Activated CD4-positive, alpha-beta T cell treated with anti-CD3 and anti-CD28 coated beads for 36 hours (primary cell): ENCODE measurements around the gene DNAH8. TPM values are rescaled to one million over a fixed set of nuclear protein-coding genes. Genes with fewer than 3 reads are reported as not detected.
A peak's percentile ranks its signal among the peaks of the same experiment; 100 is the strongest.
"Not testable (repeated sequence)": the region's sequence is repeated elsewhere in the genome, so short reads cannot be mapped to it uniquely, and the experiment has no call there.

ENCODE experiments used
- ATAC-seq: fragments of 200-7000 bp; cut with Tn5 transposase; one replicate; pipeline ENCODE4 v1.10.0; 2021; ENCODE audit warnings: mild to moderate bottlenecking, moderate library complexity
- CTCF ChIA-PET: fragments of 350-600 bp; sonication (Branson Sonifier 250); formaldehyde crosslinking; loops from one replicate; lab custom pipeline; 2021; ENCODE audit warnings: antibody characterized with exemption; lab: Charles Lee
- POLR2A ChIA-PET: fragments of 350-600 bp; sonication (Branson Sonifier 250); formaldehyde crosslinking; loops from one replicate; lab custom pipeline; 2021; ENCODE audit warnings: antibody characterized with exemption, inconsistent platforms; lab: Charles Lee
- DNase-seq: peaks from one replicate; pipeline ENCODE4 v3.0.0-alpha.2; 2020
- H3K27ac Mint-ChIP-seq: one replicate; pipeline ENCODE4 v1.8.0; 2021; ENCODE audit warnings: mixed read lengths
- H3K27me3 Mint-ChIP-seq: one replicate; pipeline ENCODE4 v1.8.0; 2021; ENCODE audit warnings: mixed read lengths
- H3K36me3 Mint-ChIP-seq: one replicate; pipeline ENCODE4 v1.8.0; 2021; ENCODE audit warnings: low read depth, mixed read lengths
- H3K4me1 Mint-ChIP-seq: one replicate; pipeline ENCODE4 v1.8.0; 2021; ENCODE audit warnings: mixed read lengths
- H3K4me3 Mint-ChIP-seq: one replicate; pipeline ENCODE4 v1.8.0; 2021; ENCODE audit warnings: mild to moderate bottlenecking, moderate library complexity, mixed read lengths
- H3K9me3 Mint-ChIP-seq: one replicate; pipeline ENCODE4 v1.8.0; 2021; ENCODE audit warnings: low read depth, mixed read lengths
- intact Hi-C, 2 experiments: fragments of 100-400 bp; cut with DNase I in 1 of 2; cut with micrococcal nuclease in 1 of 2; formaldehyde crosslinking; loops; one replicate each; pipeline versions ENCODE4 v1.14.2 to v1.15.1; 2022 to 2024; cut with DNase I, micrococcal nuclease
- total RNA-seq, 2 experiments: library from RNA; stranded (reverse); gene quantifications; one replicate each; pipeline ENCODE4 v1.2.3, GENCODE V29; 2021

DNAH8 gene
- total RNA-seq, 2 experiments from 2014 or later = 0.02 TPM; not detected in 1

GRCh38 chr6:38867726-38868125, 152.6 kb downstream of the DNAH8 start:
- Mint-ChIP-seq H3K27me3 (peaks cover 2% of the 10 kb centered on the region), H3K27ac (no peak overlapping the region), H3K4me3 (no peak overlapping the region), H3K4me1 (peaks cover 3% of the 10 kb centered on the region), H3K36me3 (no peaks in the 10 kb centered on the region), H3K9me3 (no peaks in the 10 kb centered on the region)
- DNase-seq (no peak), ATAC-seq (no peak)
- CTCF ChIA-PET = interaction anchor here (1.4 to 1.6 kb wide), 2 partner anchors 435 to 437 kb away, joined by 5 to 6 read pairs; no protein-coding TSS in a partner anchor
- intact Hi-C loops = no loop called here
- POLR2A ChIA-PET = no interaction called here

- Mint-ChIP-seq H3K9me3 (no peaks in the 10 kb centered on the region), H3K27me3 (no peaks in the 10 kb centered on the region), H3K4me3 (no peak overlapping the region), H3K27ac (no peak overlapping the region), H3K36me3 (no peaks in the 10 kb centered on the region), H3K4me1 (peaks cover 33% of the 10 kb centered on the region)
- ATAC-seq (peak; percentile 60), DNase-seq (peak; percentile 77)
- POLR2A ChIA-PET = interaction anchor here (0.6 kb wide), 1 partner anchor 187 kb away, joined by 4 read pairs; no protein-coding TSS in a partner anchor
- intact Hi-C loops = loop anchor here (1.0 to 10.0 kb wide), 9 partner anchors 60 to 438 kb away; partner anchors contain the start of gene SAYSD1 (in 1 of the 2)
- CTCF ChIA-PET = interaction anchor here (0.6 to 3.6 kb wide), 56 partner anchors 9 to 771 kb away, joined by 3 to 22 read pairs (median 4); no protein-coding TSS in a partner anchor
These were observed 156.8 kb downstream of the DNAH8 start for GRCh38 chr6:38871741-38872568.

GRCh38 chr6:38873001-38873400, 157.9 kb downstream of the DNAH8 start:
- intact Hi-C loops = loop anchor here (2.0 to 10.0 kb wide), 6 partner anchors 59 to 430 kb away; partner anchors contain the start of gene SAYSD1 (in 1 of the 2)
- CTCF ChIA-PET = interaction anchor here (0.6 to 3.6 kb wide), 36 partner anchors 8 to 1724 kb away, joined by 3 to 22 read pairs (median 4); no protein-coding TSS in a partner anchor
- peaks cover 41% of the 10 kb centered on the region for H3K4me1 Mint-ChIP-seq
- no peak for ATAC-seq
- no peak overlapping the region for H3K27ac Mint-ChIP-seq
- no peak for DNase-seq
- no peaks in the 10 kb centered on the region for H3K36me3 Mint-ChIP-seq
- POLR2A ChIA-PET = interaction anchor here (0.6 kb wide), 1 partner anchor 78 kb away, joined by 4 read pairs; no protein-coding TSS in a partner anchor
- H3K9me3 Mint-ChIP-seq = no peaks in the 10 kb centered on the region
- H3K4me3 Mint-ChIP-seq = no peak overlapping the region
- H3K27me3 Mint-ChIP-seq = no peaks in the 10 kb centered on the region

GRCh38 chr6:38873816-38874215, 158.7 kb downstream of the DNAH8 start:
- H3K27me3 Mint-ChIP-seq, ATAC-seq, H3K27ac Mint-ChIP-seq, H3K4me3 Mint-ChIP-seq, H3K36me3 Mint-ChIP-seq, H3K9me3 Mint-ChIP-seq, POLR2A ChIA-PET, DNase-seq: not testable (repeated sequence)
- intact Hi-C loops = loop anchor here (2.0 to 10.0 kb wide), 6 partner anchors 58 to 429 kb away; partner anchors contain the start of gene SAYSD1 (in 1 of the 2)
- CTCF ChIA-PET = interaction anchor here (0.7 to 2.0 kb wide), 5 partner anchors 9 to 429 kb away, joined by 3 to 13 read pairs (median 11); no protein-coding TSS in a partner anchor
- peaks cover 41% of the 10 kb centered on the region for H3K4me1 Mint-ChIP-seq

- ChIA-PET CTCF (interaction anchor here (0.9 to 1.4 kb wide), 7 partner anchors 12 to 433 kb away, joined by 3 to 4 read pairs (median 3); no protein-coding TSS in a partner anchor), POLR2A (no interaction called here)
- H3K4me3 Mint-ChIP-seq = peak overlapping the region; percentile 49
- H3K36me3 Mint-ChIP-seq = peaks cover 2% of the 10 kb centered on the region
- ATAC-seq = peak; percentile 94
- DNase-seq = peak; percentile 66
- peaks cover 4% of the 10 kb centered on the region for H3K9me3 Mint-ChIP-seq
- peaks cover 41% of the 10 kb centered on the region for H3K4me1 Mint-ChIP-seq
- intact Hi-C loops = loop anchor here in 1 of 2 experiments (5.0 to 10.0 kb wide), 2 partner anchors 238 to 291 kb away; partner anchors contain the start of gene SAYSD1
- no peaks in the 10 kb centered on the region for H3K27me3 Mint-ChIP-seq
- H3K27ac Mint-ChIP-seq = peak overlapping the region; percentile 92
These were observed 161.4 kb downstream of the DNAH8 start for GRCh38 chr6:38876475-38876874.

GRCh38 chr6:38877721-38878120, 162.6 kb downstream of the DNAH8 start:
- Mint-ChIP-seq H3K36me3 (peaks cover 2% of the 10 kb centered on the region), H3K4me1 (peaks cover 38% of the 10 kb centered on the region), H3K27me3 (no peaks in the 10 kb centered on the region), H3K9me3 (peaks cover 4% of the 10 kb centered on the region), H3K27ac (no peak overlapping the region), H3K4me3 (no peak overlapping the region)
- CTCF ChIA-PET = interaction anchor here (0.6 to 1.4 kb wide), 2 partner anchors 10 to 433 kb away, joined by 3 to 4 read pairs; no protein-coding TSS in a partner anchor
- DNase-seq = no peak
- POLR2A ChIA-PET = no interaction called here
- intact Hi-C loops = loop anchor here in 1 of 2 experiments (5.0 to 10.0 kb wide), 2 partner anchors 237 to 290 kb away; partner anchors contain the start of gene SAYSD1
- ATAC-seq = no peak

GRCh38 chr6:38882157-38882556, 167.0 kb downstream of the DNAH8 start:
- peaks cover 4% of the 10 kb centered on the region for H3K9me3 Mint-ChIP-seq
- no peak overlapping the region for H3K27ac Mint-ChIP-seq
- peaks cover 2% of the 10 kb centered on the region for H3K36me3 Mint-ChIP-seq
- H3K4me3 Mint-ChIP-seq = no peak overlapping the region
- no peak for ATAC-seq
- no peak for DNase-seq
- ChIA-PET POLR2A (no interaction called here), CTCF (interaction anchor here (2.3 kb wide), 1 partner anchor 9 kb away, joined by 13 read pairs; no protein-coding TSS in a partner anchor)
- intact Hi-C loops = no loop called here
- no peaks in the 10 kb centered on the region for H3K27me3 Mint-ChIP-seq
- peaks cover 6% of the 10 kb centered on the region for H3K4me1 Mint-ChIP-seq

- Mint-ChIP-seq H3K9me3 (no peaks in the 10 kb centered on the region), H3K4me1 (no peaks in the 10 kb centered on the region), H3K36me3 (no peaks in the 10 kb centered on the region), H3K4me3 (no peak overlapping the region), H3K27me3 (peaks cover 4% of the 10 kb centered on the region), H3K27ac (no peak overlapping the region)
- intact Hi-C loops = no loop called here
- DNase-seq (no peak), ATAC-seq (no peak)
- POLR2A ChIA-PET = no interaction called here
- CTCF ChIA-PET = no interaction called here
These were observed 182.4 kb downstream of the DNAH8 start for GRCh38 chr6:38897507-38897906.

- POLR2A ChIA-PET = no interaction called here
- CTCF ChIA-PET = no interaction called here
- Mint-ChIP-seq H3K27ac (no peak overlapping the region), H3K4me3 (no peak overlapping the region), H3K9me3 (no peaks in the 10 kb centered on the region), H3K27me3 (peaks cover 2% of the 10 kb centered on the region), H3K36me3 (no peaks in the 10 kb centered on the region), H3K4me1 (no peaks in the 10 kb centered on the region)
- intact Hi-C loops = no loop called here
- DNase-seq (no peak), ATAC-seq (no peak)
These were observed 186.9 kb downstream of the DNAH8 start for GRCh38 chr6:38901802-38902522.

- no peak for ATAC-seq
- no peak overlapping the region for H3K4me3 Mint-ChIP-seq
- no peak overlapping the region for H3K27ac Mint-ChIP-seq
- no peaks in the 10 kb centered on the region for H3K36me3 Mint-ChIP-seq
- ChIA-PET POLR2A (no interaction called here), CTCF (interaction anchor here (0.7 to 1.9 kb wide), 3 partner anchors 32 to 1912 kb away, joined by 3 to 7 read pairs (median 3); no protein-coding TSS in a partner anchor)
- intact Hi-C loops = no loop called here
- DNase-seq = no peak
- peaks cover 2% of the 10 kb centered on the region for H3K27me3 Mint-ChIP-seq
- no peaks in the 10 kb centered on the region for H3K4me1 Mint-ChIP-seq
- H3K9me3 Mint-ChIP-seq = no peaks in the 10 kb centered on the region
These were observed 191.5 kb downstream of the DNAH8 start for GRCh38 chr6:38906582-38906981.

GRCh38 chr6:38907264-38907663, 192.2 kb downstream of the DNAH8 start:
- H3K27ac Mint-ChIP-seq = no peak overlapping the region
- intact Hi-C loops = no loop called here
- CTCF ChIA-PET = interaction anchor here (1.5 to 1.9 kb wide), 2 partner anchors 32 to 35 kb away, joined by 3 to 7 read pairs; no protein-coding TSS in a partner anchor
- H3K9me3 Mint-ChIP-seq = no peaks in the 10 kb centered on the region
- POLR2A ChIA-PET = no interaction called here
- peaks cover 2% of the 10 kb centered on the region for H3K27me3 Mint-ChIP-seq
- H3K4me3 Mint-ChIP-seq = no peak overlapping the region
- ATAC-seq (no peak), DNase-seq (no peak)
- no peaks in the 10 kb centered on the region for H3K4me1 Mint-ChIP-seq
- no peaks in the 10 kb centered on the region for H3K36me3 Mint-ChIP-seq
